HepG2 (cell line): ENCODE results near the gene TLE1. TPM values are rescaled to one million over a fixed set of nuclear protein-coding genes. Genes with fewer than 3 reads are reported as not detected.

ENCODE experiments used
- ATAC-seq: fragments of 200-7000 bp; cut with Tn5 transposase; 3 replicates; pipeline ENCODE4 v1.9.1; 2020; ENCODE audit warnings: mild to moderate bottlenecking, moderate library complexity
- BruUV-seq: library from RNA; stranded (reverse); fragments of 400-500 nt; replicated peaks from 2 replicates; lab custom pipeline; 2021; lab: Mats Ljungman, UMichigan
- CTCF ChIA-PET: fragments of 300-600 bp; formaldehyde crosslinking; extraction: SDS; loops from one replicate; lab custom pipeline; 2021; ENCODE audit warnings: low total read pairs, inconsistent platforms, low intra/inter-chr PET ratio; lab: Yijun Ruan, JAX
- POLR2A ChIA-PET: fragments of 350-600 bp; sonication (Branson Sonifier 250); formaldehyde crosslinking; loops from one replicate; lab custom pipeline; 2020; ENCODE audit warnings: antibody characterized with exemption, inconsistent platforms; lab: Yijun Ruan, JAX
- DNase-seq: peaks from one replicate; pipeline ENCODE4 v3.0.0-alpha.2; 2015; ENCODE audit warnings: low spot score
- FAIRE-seq: peaks from 3 replicates; lab custom pipeline; 2011; peaks lifted over from hg19 to GRCh38; lab: Jason Lieb, UNC
- H2AFZ ChIP-seq: one replicate; pipeline ENCODE4 v1.6.1; 2011; ENCODE audit warnings: low read length, inconsistent platforms
- H3K27ac ChIP-seq: fragments of 300-600 bp; 3 replicates; pipeline ENCODE4 v1.8.0; 2011; ENCODE audit warnings: mixed run types, mild to moderate bottlenecking, mixed read lengths, low read length, inconsistent platforms; ENCODE audit not compliant: insufficient read depth; ENCODE audit errors: extremely low read length
- H3K27me3 ChIP-seq, 2 experiments: fragments of 200-600 bp in 1 of 2; 2 replicates in 1 of 2; 3 replicates in 1 of 2; pipeline versions ENCODE4 v1.6.0 to v1.8.0; 2011; ENCODE audit warnings: low read length in 2 of 2, mild to moderate bottlenecking in 2 of 2, moderate library complexity in 2 of 2, inconsistent platforms in 1 of 2; ENCODE audit not compliant: insufficient read depth in 2 of 2, control insufficient read depth in 1 of 2
- H3K36me3 ChIP-seq, 2 experiments: fragments of 200-600 bp in 1 of 2; replicated peaks in 1 of 2; 2 replicates in 1 of 2; 3 replicates in 1 of 2; pipeline versions ENCODE4 v1.5.1 to v1.8.0; 2011; ENCODE audit warnings: low read length in 2 of 2, inconsistent platforms in 1 of 2; ENCODE audit not compliant: insufficient read depth in 2 of 2, control insufficient read depth in 1 of 2
- H3K4me1 ChIP-seq: 2 replicates; pipeline ENCODE4 v1.5.1; 2012; ENCODE audit warnings: low read length, inconsistent platforms; ENCODE audit not compliant: insufficient read depth
- H3K4me2 ChIP-seq: 2 replicates; pipeline ENCODE4 v1.6.0; 2011; ENCODE audit warnings: low read depth, low read length, inconsistent platforms
- H3K4me3 ChIP-seq, 3 experiments: fragments of 200-600 bp in 1 of 3; sonication (generic), shearing (Covaris generic) in 1 of 3; replicated peaks in 1 of 3; 2 replicates each; pipeline ENCODE4 v1.5.1; 2011 to 2016; ENCODE audit warnings: low read length in 3 of 3, inconsistent platforms in 2 of 3, low read depth in 2 of 3, mild to moderate bottlenecking in 2 of 3, control low read depth in 1 of 3, mixed read lengths in 1 of 3; ENCODE audit not compliant: insufficient read depth in 1 of 3
- H3K79me2 ChIP-seq: one replicate; pipeline ENCODE4 v1.6.1; 2011; ENCODE audit warnings: low read length, inconsistent platforms; ENCODE audit not compliant: insufficient read depth
- H3K9ac ChIP-seq: 2 replicates; pipeline ENCODE4 v1.6.0; 2011; ENCODE audit warnings: mild to moderate bottlenecking, low read depth, low read length, inconsistent platforms; ENCODE audit not compliant: insufficient read depth
- H3K9me3 ChIP-seq: 2 replicates; pipeline ENCODE4 v1.5.1; 2012; ENCODE audit warnings: mild to moderate bottlenecking, low read length
- H4K20me1 ChIP-seq: 2 replicates; pipeline ENCODE4 v1.6.0; 2011; ENCODE audit warnings: inconsistent platforms, mild to moderate bottlenecking, low read length, moderate library complexity; ENCODE audit not compliant: insufficient read depth
- CENPX ChIP-seq: sonication (generic); formaldehyde crosslinking; IDR thresholded peaks from 2 replicates; pipeline ENCODE4 v1.9.0; 2021; ENCODE audit warnings: mild to moderate bottlenecking, missing genetic modification reagents, moderate library complexity
- CREB1 ChIP-seq, 2 experiments: fragments of 450-650 bp in 1 of 2; IDR thresholded peaks; 2 replicates each; pipeline ENCODE4 v1.6.1; 2016 to 2017; ENCODE audit warnings: control low read depth in 1 of 2, mild to moderate bottlenecking in 1 of 2, missing compliant biosample characterization in 1 of 2, missing genetic modification characterization in 1 of 2
- FOXK1 ChIP-seq: sonication (generic); formaldehyde crosslinking; IDR thresholded peaks from 2 replicates; pipeline ENCODE4 v1.4.0; 2020; ENCODE audit warnings: low read depth, missing genetic modification reagents, borderline replicate concordance
- GFI1 ChIP-seq: sonication (generic); formaldehyde crosslinking; IDR thresholded peaks from 2 replicates; pipeline ENCODE4 v1.5.0; 2020; ENCODE audit warnings: missing genetic modification reagents, mild to moderate bottlenecking, borderline replicate concordance
- HMG20B ChIP-seq: conservative IDR thresholded peaks from 2 replicates; pipeline ENCODE4 v1.6.1; 2016; ENCODE audit warnings: missing genetic modification reagents, missing compliant biosample characterization
- SNRNP70 ChIP-seq: fragments of 200-400 bp; formaldehyde crosslinking; IDR thresholded peaks from 2 replicates; pipeline ENCODE4 v1.6.1; 2017; ENCODE audit warnings: mild to moderate bottlenecking, low read depth, low read length, moderate library complexity
- TBX3 ChIP-seq: fragments of 450-650 bp; IDR thresholded peaks from 2 replicates; pipeline ENCODE4 v1.6.1; 2017; ENCODE audit warnings: antibody characterized with exemption, mild to moderate bottlenecking, inconsistent platforms, borderline replicate concordance
- TCF7L2 ChIP-seq: IDR thresholded peaks from 2 replicates; pipeline ENCODE4 v1.6.1; 2011; ENCODE audit warnings: mild to moderate bottlenecking, low read depth, low read length, moderate library complexity
- ZNF180 ChIP-seq: sonication (generic); formaldehyde crosslinking; IDR thresholded peaks from 2 replicates; pipeline ENCODE4 v1.4.0; 2020; ENCODE audit warnings: low read depth, missing genetic modification reagents, borderline replicate concordance
- ZNF329 ChIP-seq: sonication (generic); formaldehyde crosslinking; IDR thresholded peaks from 2 replicates; pipeline ENCODE4 v1.9.0; 2021; ENCODE audit warnings: low read depth, mild to moderate bottlenecking, missing genetic modification reagents
- ZNF460 ChIP-seq: sonication (generic); formaldehyde crosslinking; IDR thresholded peaks from 2 replicates; pipeline ENCODE4 v1.5.1; 2020; ENCODE audit warnings: missing genetic modification reagents, mild to moderate bottlenecking, borderline replicate concordance
- ZNF557 ChIP-seq: sonication (generic); formaldehyde crosslinking; IDR thresholded peaks from 2 replicates; pipeline ENCODE4 v1.4.0; 2020; ENCODE audit warnings: missing genetic modification reagents
- ZSCAN21 ChIP-seq: sonication (generic); formaldehyde crosslinking; IDR thresholded peaks from 2 replicates; pipeline ENCODE4 v1.8.0; 2022; ENCODE audit warnings: mild to moderate bottlenecking, missing genetic modification reagents, moderate library complexity, borderline replicate concordance
- ZZZ3 ChIP-seq: sonication (generic); formaldehyde crosslinking; IDR thresholded peaks from 2 replicates; pipeline ENCODE4 v1.4.0; 2020; ENCODE audit warnings: missing genetic modification reagents, mild to moderate bottlenecking, borderline replicate concordance
- WGBS: methylation state at CpG from one replicate; pipeline ENCODE4 v1.1.6; 2017; ENCODE audit warnings: low lambda C conversion rate; 5-methylcytosine and 5-hydroxymethylcytosine counted together
- in situ Hi-C: cut with HindIII; loops from 2 replicates; pipeline ENCODE4 v1.10.0; 2017; ENCODE audit warnings: low pct_unique_long_range_greater_than_20kb; ENCODE audit not compliant: extremely low pct_ligation_motif_present
- intact Hi-C: fragments of 100-400 bp; cut with micrococcal nuclease; formaldehyde crosslinking; loops from one replicate; pipeline ENCODE4 v1.10.0; 2022; ENCODE audit not compliant: unreplicated experiment
- polyA plus RNA-seq, 8 experiments: library from polyadenylated mRNA; depleted of rRNA in 3 of 8; stranded (reverse) in 7 of 8; unstranded in 1 of 8; fragments of >200 nt; fragmentation: Illumina TruSeq in 4 of 8; extraction: Trizol in 4 of 8; gene quantifications; 2 replicates each; pipeline versions ENCODE4 v1.2.1 to v1.2.3, GENCODE V29; 2011 to 2016; ENCODE audit warnings: low read depth in 4 of 8, missing spikeins in 1 of 8, mixed read lengths in 1 of 8; ENCODE audit not compliant: insufficient read depth in 1 of 8
- total RNA-seq, 5 experiments: library from RNA; depleted of rRNA; stranded (reverse); fragments of >200 nt; fragmentation: Illumina TruSeq; extraction: Trizol; gene quantifications; 2 replicates each; pipeline ENCODE4 v1.2.3, GENCODE V29; 2016; ENCODE audit warnings: low read depth in 1 of 5
- TF ChIP-seq, protein P1 (sequence below): sonication (generic); formaldehyde crosslinking; IDR thresholded peaks from 2 replicates; pipeline ENCODE4 v1.4.0; 2020; ENCODE audit warnings: missing genetic modification reagents, borderline replicate concordance
- TF ChIP-seq, protein P2 (sequence below): sonication (generic); formaldehyde crosslinking; IDR thresholded peaks from 2 replicates; pipeline ENCODE4 v1.5.0; 2020; ENCODE audit warnings: missing genetic modification reagents
- TF ChIP-seq, protein P3 (sequence below): sonication (generic); formaldehyde crosslinking; conservative IDR thresholded peaks from 2 replicates; pipeline ENCODE4 v1.8.0; 2022; ENCODE audit warnings: missing genetic modification reagents

TLE1 gene
- total and polyA plus RNA-seq, 2 of the 13 experiments (the other 11 are each of a cell fraction or from before 2014, with no cell fraction given): 35.9 to 109 TPM

DNA sequence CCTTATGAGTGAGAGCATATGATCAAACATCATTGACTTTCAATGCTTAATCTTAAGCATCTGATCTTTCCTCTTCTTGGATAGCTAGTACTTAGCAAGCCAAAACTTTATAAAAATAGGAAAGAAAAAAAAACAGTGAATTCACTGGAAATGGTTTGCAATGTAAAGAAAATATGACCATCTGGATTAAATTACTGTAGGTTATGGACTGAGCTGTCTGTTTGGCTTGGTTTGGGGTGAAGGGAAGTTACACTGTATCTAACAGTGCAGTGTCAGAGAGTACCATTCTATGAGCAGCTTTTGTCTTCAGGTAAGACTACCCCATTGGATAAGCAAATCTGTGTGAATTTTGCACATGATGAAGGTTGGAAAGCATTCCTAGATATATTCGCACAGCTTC lies 151.4 kb downstream of the TLE1 start:
- DNase-seq (no peak), FAIRE-seq (no peak), ATAC-seq (no peak)
- Histone ChIP-seq H3K27ac (no peak overlapping the region), H3K4me1 (peaks cover 53% of the 10 kb centered on the region), H3K27me3 (no peaks in the 10 kb centered on the region), H3K9me3 (no peaks in the 10 kb centered on the region), H3K4me2 (no peak overlapping the region), H4K20me1 (no peaks in the 10 kb centered on the region), H3K4me3 (no peak overlapping the region), H3K79me2 (no peaks in the 10 kb centered on the region), H2AFZ (no peak overlapping the region), H3K9ac (no peak overlapping the region), H3K36me3 (no peaks in the 10 kb centered on the region)
- TF ChIP-seq, protein P1, sequence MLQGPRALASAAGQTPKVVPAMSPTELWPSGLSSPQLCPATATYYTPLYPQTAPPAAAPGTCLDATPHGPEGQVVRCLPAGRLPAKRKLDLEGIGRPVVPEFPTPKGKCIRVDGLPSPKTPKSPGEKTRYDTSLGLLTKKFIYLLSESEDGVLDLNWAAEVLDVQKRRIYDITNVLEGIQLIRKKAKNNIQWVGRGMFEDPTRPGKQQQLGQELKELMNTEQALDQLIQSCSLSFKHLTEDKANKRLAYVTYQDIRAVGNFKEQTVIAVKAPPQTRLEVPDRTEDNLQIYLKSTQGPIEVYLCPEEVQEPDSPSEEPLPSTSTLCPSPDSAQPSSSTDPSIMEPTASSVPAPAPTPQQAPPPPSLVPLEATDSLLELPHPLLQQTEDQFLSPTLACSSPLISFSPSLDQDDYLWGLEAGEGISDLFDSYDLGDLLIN (CRISPR knock-in tag): no peak
- TF ChIP-seq ZSCAN21 (CRISPR knock-in tag): no peak
- no peak for TF ChIP-seq CENPX (CRISPR knock-in tag)
- TF ChIP-seq CREB1 (IDR thresholded peaks at IDR 0.05): no peak
- no peak for TF ChIP-seq CREB1 (CRISPR knock-in tag; IDR thresholded peaks at IDR 0.05)
- no peak for TF ChIP-seq HMG20B (CRISPR knock-in tag)
- TF ChIP-seq ZNF460 (CRISPR knock-in tag): no peak
- no peak for TF ChIP-seq SNRNP70
- TF ChIP-seq ZNF180 (CRISPR knock-in tag): no peak
- no peak for TF ChIP-seq ZNF557 (CRISPR knock-in tag)
- TF ChIP-seq ZZZ3: no peak
- TF ChIP-seq, protein P2, sequence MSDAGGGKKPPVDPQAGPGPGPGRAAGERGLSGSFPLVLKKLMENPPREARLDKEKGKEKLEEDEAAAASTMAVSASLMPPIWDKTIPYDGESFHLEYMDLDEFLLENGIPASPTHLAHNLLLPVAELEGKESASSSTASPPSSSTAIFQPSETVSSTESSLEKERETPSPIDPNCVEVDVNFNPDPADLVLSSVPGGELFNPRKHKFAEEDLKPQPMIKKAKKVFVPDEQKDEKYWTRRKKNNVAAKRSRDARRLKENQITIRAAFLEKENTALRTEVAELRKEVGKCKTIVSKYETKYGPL (CRISPR knock-in tag): no peak
- TF ChIP-seq, protein P3, sequence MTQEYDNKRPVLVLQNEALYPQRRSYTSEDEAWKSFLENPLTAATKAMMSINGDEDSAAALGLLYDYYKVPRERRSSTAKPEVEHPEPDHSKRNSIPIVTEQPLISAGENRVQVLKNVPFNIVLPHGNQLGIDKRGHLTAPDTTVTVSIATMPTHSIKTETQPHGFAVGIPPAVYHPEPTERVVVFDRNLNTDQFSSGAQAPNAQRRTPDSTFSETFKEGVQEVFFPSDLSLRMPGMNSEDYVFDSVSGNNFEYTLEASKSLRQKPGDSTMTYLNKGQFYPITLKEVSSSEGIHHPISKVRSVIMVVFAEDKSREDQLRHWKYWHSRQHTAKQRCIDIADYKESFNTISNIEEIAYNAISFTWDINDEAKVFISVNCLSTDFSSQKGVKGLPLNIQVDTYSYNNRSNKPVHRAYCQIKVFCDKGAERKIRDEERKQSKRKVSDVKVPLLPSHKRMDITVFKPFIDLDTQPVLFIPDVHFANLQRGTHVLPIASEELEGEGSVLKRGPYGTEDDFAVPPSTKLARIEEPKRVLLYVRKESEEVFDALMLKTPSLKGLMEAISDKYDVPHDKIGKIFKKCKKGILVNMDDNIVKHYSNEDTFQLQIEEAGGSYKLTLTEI: no peak
- TF ChIP-seq FOXK1 (CRISPR knock-in tag): no peak
- TF ChIP-seq ZNF329 (CRISPR knock-in tag): no peak
- no peak for TF ChIP-seq TCF7L2
- TF ChIP-seq GFI1: no peak
- TF ChIP-seq TBX3: no peak
- no TSS peak for BruUV-seq
- POLR2A ChIA-PET: interaction anchor here (1.0 kb wide), 1 partner anchor 91 kb away, joined by 4 read pairs; no protein-coding TSS in a partner anchor
- CTCF ChIA-PET: no interaction called here
- 100% methylated on average over 1 of the region's 1 CpG for WGBS
- in situ Hi-C loops (no loop called here), intact Hi-C loops (no loop called here)
